C4-2B (cell line): Measurements from ENCODE around the gene OR10G8.

Experiments used
- H3K27ac ChIP-seq: fragments of 450-650 bp; 2 replicates; pipeline ENCODE4 v1.5.1; 2017
- CTCF ChIP-seq: fragments of 450-650 bp; conservative IDR thresholded peaks from 2 replicates; pipeline ENCODE4 v1.5.1; 2017; ENCODE audit warnings: mild to moderate bottlenecking
- ZFX ChIP-seq: fragments of 450-650 bp; IDR thresholded peaks from 2 replicates; pipeline ENCODE4 v1.6.1; 2017

The OR10G8 gene

GRCh38 chr11:124070915-124071622, 44.5 kb downstream of the OR10G8 start:
- no peak overlapping the region for H3K27ac ChIP-seq
- peak; percentile 89 for TF ChIP-seq CTCF
- TF ChIP-seq ZFX = no peak

GRCh38 chr11:124071623-124071948, 45.0 kb downstream of the OR10G8 start:
- H3K27ac ChIP-seq = no peak overlapping the region
- peak; percentile 66 for TF ChIP-seq CTCF
- TF ChIP-seq ZFX = no peak

GRCh38 chr11:124072147-124072546, 45.5 kb downstream of the OR10G8 start:
- no peak for TF ChIP-seq ZFX
- no peak for TF ChIP-seq CTCF

GRCh38 chr11:124074554-124074953, 48.0 kb downstream of the OR10G8 start:
- H3K27ac ChIP-seq = no peak overlapping the region
- TF ChIP-seq CTCF (no peak), ZFX (no peak)

More at GRCh38 chr11:124072147-124072546, 45.5 kb downstream of the OR10G8 start:
- H3K27ac ChIP-seq = no peak overlapping the region

GRCh38 chr11:124075492-124075840, 48.9 kb downstream of the OR10G8 start:
- H3K27ac ChIP-seq = no peak overlapping the region
- TF ChIP-seq CTCF (no peak), ZFX (no peak)

GRCh38 chr11:124075841-124076651, 49.4 kb downstream of the OR10G8 start:
- TF ChIP-seq CTCF = no peak
- no peak for TF ChIP-seq ZFX

GRCh38 chr11:124077266-124077665, 50.7 kb downstream of the OR10G8 start:
- H3K27ac ChIP-seq = no peak overlapping the region
- TF ChIP-seq CTCF = no peak
- no peak for TF ChIP-seq ZFX

More at GRCh38 chr11:124075841-124076651, 49.4 kb downstream of the OR10G8 start:
- H3K27ac ChIP-seq = no peak overlapping the region
